GM18873 (cell line): ENCODE measurements around the gene GAS5.
"Not testable (repeated sequence)": the region's sequence is repeated elsewhere in the genome, so short reads cannot be mapped to it uniquely, and the experiment has no call there.

Source experiments
- ATAC-seq: cut with Tn5 transposase; IDR thresholded peaks from one replicate; pipeline ENCODE4 v1.9.1; 2021; ENCODE audit warnings: mild to moderate bottlenecking, moderate library complexity, moderate number of reproducible peaks; ENCODE audit not compliant: unreplicated experiment, low FRiP score

The GAS5 gene

GRCh38 chr1:173867753-173868265 lies at the start of gene GAS5:
Gene GAS5, minus strand, starts transcription at chr1:173867989.
- ATAC-seq = peak; percentile 72

GRCh38 chr1:173917149-173917548 lies 49.4 kb upstream of the GAS5 start, which contains the start of gene SERPINC1:
Gene SERPINC1, minus strand, starts transcription at chr1:173917327. Its CDS starts 68 bp downstream, at chr1:173917259.
- no peak for ATAC-seq

- ATAC-seq = no peak
Measured at GRCh38 chr1:173916667-173917066, 48.9 kb upstream of the GAS5 start.

DNA sequence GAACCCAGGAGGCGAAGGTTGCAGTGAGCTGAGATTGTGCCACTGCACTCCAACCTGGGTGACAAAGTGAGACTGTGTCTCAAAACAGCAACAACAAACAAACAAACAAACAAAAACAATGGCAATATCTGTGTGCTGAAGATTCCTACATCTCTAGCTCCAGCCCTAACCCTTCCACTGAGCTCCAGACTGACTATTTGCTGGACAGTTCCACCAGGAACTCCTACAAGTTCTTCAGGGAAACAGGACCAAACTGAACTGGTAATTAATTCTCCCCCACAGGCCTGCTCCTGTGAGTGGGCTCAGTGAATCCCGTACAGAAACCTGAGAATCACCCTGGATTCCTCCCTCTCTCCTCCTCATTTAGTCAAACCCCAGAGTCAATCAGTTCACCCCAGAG lies 47.8 kb upstream of the GAS5 start:
- no peak for ATAC-seq

DNA sequence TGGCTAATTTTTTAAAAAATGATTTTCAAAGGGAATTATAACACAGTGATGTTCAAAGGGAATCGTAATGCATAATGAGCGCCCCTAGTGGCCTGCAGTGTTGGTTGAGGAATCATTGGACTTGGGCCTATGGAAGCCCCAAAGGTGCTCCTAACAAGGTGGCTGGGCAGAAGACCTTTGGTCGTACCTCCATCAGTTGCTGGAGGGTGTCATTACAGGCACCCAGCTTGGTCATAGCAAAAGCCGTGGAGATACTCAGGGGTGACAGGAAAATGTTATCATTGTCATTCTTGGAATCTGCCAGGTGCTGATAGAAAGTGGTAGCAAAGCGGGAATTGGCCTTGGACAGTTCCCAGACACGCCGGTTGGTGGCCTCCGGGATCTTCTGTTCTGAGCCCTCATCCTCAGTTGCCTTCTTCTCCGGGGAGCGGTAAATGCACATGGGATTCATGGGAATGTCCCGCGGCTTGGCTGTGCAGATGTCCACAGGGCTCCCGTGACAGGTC lies 46.6 kb upstream of the GAS5 start:
- ATAC-seq = no peak

GRCh38 chr1:173913111-173913510 lies 45.3 kb upstream of the GAS5 start:
- no peak for ATAC-seq

DNA sequence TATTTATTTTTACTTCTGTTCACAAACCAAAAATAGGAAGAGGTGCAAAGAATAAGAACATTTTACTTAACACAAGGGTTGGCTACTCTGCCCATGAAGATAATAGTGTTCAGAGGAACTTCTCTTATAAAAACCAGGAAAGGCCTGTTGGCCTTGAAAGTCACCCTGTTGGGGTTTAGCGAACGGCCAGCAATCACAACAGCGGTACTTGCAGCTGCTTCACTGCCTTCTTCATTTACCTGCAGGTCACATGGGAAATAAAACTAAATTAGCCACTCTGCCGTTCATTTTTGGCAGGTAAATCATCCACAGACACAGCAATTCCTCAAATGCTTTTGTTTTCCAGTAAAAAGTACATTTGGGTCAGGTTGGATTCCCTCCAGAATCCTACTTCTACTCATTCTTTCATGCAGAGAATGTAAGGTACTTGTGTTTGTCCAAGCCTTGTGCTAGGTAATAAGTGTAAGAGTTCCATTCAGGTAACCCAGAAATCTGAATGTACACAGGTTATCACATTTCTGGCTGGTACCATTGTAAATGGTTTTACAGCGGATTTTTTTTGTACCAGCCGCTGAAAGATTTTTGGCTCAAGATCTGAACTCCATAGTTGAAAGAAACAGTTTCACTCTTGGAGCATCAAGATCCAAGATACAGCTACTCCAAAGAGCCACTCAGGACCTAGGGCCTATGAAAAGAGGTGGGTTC lies 36.2 kb upstream of the GAS5 start:
- ATAC-seq = no peak

DNA sequence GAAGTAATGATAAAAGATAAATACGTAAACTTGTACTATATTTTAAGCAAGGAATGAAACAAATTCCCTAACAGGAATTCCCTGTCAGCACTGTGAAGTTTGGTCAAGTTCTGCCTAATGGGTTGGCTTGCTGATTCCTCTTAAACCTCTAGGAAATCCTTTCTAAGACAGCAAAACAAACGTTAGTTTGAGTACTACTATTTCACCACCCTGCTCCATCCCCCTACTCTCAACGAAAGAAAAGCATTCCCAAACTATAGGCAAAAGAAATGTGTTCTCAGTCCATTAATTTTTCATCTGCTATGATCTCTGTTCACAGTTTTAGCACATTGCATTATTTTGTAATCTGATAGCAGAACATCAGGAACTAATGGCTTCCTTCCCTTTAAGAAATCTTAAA lies 33.2 kb upstream of the GAS5 start:
- no peak for ATAC-seq

DNA sequence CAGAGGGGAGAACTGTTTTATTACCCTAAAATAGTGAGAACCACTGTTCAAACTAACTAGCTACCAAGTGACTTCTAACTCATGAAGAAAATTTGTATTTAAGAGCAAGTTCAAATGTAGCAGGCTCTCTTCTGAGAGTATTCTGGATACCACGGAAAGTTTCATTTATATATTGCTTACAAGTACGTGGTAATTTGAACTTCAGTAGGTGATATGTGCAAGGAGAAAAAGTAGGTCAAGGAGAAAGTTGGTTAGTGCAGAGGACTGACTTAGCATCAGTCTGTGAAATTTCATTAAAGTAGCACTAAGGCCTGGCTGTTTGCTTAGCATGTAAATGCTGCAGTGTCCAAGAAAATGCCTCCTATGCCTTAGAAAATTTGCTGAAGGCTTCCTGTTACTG lies 32.6 kb upstream of the GAS5 start:
- ATAC-seq = no peak

GRCh38 chr1:173894189-173894588 lies 26.4 kb upstream of the GAS5 start:
- ATAC-seq = no peak

DNA sequence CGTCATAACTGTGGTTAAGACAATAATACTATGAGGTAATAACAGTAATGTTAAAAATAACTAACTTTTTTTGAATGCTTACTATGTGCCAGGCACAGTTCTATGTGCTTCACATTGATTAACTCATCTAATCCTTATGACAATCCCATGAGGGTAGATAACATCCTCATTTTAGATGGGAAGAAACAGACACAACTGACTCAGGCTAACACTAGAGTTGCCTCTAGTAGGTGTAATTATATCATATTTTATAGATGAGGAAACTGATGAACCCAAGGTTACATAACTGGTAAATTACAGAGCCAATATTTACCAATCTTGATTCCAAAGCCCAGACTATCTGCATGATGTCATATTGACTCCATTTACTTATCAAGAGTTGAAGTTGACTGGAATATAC lies 25.8 kb upstream of the GAS5 start:
- no peak for ATAC-seq

DNA sequence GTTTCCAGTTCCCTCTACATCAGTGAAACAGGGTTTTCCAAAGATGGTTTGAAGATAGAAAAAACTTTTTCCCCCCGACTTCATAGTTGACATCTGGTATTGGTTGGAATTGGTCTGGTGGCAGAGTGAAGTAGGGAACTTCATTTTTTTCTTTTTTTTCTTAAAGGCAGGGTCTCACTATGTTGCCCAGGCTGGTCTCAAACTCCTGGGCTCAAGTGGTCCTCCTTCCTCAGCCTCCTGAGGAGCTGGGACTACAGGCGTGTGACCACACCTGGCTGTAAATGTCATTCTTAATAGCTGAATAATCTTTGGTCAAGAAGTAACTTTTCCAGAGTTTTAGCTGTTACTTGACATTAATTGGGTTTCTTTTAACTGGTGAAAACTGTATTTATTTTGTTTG lies 22.1 kb upstream of the GAS5 start:
- no peak for ATAC-seq

DNA sequence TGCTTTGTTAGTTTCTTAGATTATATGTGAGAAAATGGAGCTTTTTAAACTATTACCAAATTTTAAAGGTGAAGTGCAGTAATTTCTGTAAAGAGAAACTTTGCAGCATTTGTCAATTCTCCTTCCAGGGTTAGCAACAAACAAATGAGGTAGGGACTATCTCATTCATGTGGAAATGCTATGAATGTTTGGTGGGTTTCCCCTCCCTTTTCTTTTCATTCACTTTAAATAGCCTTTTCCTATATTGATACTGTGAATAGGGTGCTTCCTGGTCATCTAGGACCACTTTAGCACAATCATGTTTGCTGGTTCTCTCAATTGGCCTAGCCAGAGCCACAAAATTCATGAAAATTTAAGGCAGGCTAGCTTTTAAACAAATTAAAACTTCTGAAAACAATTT lies 21.0 kb upstream of the GAS5 start:
- no peak for ATAC-seq

GRCh38 chr1:173887627-173888026 lies 19.8 kb upstream of the GAS5 start:
- no peak for ATAC-seq

DNA sequence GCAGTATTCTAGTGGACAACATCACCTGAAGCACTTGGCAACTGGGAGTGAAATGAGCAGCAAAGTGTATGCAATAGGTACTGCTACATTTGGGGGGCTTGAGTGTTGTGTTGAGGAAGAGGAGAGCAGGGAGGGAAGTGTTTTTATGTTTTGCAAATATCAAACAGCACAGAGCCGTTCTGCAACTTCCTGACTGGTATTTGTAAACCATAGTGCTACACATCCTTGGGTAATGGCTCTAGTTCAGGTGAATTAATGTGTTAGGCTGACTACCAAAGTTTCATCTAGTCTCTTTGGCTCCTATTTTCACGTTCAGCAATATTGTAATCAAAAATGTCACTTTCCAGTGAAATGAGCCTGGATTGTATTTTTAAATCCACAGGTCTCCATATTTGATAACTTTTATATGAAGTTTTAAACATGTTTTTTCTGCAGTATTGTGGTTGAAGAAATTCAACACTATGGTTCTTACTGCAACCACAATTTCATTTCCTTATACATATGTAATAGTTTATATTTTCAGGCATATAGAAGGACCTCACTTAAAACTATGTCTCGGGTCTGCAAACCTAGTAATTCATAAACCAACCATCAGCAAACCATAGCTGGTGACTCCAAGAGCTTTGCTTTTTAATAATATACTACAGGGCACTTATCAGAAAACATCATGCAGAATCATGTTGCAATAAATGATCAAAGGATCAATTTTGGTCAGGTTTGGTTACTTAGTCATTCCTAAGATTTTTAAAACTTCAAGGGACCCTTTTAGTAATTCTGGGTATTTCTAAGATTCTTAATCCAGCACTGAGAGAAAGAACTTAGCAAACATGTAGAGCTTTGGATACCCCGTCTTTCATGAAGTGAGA lies 19.2 kb upstream of the GAS5 start:
- no peak for ATAC-seq

GRCh38 chr1:173884701-173885100 lies 16.9 kb upstream of the GAS5 start:
- no peak for ATAC-seq

DNA sequence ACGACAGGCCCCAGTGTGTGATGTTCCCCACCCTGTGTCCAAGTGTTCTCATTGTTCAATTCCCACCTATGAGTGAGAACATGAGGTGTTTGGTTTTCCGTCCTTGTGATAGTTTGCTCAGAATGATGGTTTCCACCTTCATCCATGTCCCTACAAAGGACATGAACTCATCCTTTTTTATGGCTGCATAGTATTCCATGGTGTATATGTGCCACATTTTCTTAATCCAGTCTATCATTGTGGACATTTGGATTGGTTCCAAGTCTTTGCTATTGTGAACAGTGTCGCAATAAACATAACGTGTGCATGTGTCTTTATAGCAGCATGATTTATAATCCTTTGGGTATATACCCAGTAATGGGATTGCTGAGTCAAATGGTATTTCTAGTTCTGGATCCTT lies 13.3 kb upstream of the GAS5 start:
- ATAC-seq = not testable (repeated sequence)

- no peak for ATAC-seq
Measured at GRCh38 chr1:173878251-173878650, 10.5 kb upstream of the GAS5 start.

DNA sequence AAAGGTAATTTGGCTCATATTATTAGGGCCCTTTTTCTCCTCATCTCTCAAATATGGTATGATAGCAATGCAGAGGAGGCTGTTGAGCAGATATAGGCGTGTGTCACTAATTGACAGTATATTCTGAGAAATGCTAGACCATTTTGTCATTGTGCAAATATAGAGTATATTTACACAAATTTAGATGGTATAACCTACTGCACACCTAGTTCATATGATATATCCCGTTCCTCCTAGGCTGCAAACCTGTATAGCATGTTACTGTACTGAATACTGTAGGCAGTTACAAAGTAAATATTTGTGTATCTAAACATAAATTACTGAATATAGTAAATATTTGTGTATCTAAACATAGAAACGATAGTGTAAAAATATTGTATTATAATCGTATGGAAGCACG lies 8.9 kb upstream of the GAS5 start:
- no peak for ATAC-seq

- ATAC-seq = no peak
Measured at GRCh38 chr1:173871500-173871899, 3.7 kb upstream of the GAS5 start.

GRCh38 chr1:173871091-173871490 lies 3.3 kb upstream of the GAS5 start:
- no peak for ATAC-seq
